ENCODE data around the gene GJB4.

The GJB4 gene

DNA sequence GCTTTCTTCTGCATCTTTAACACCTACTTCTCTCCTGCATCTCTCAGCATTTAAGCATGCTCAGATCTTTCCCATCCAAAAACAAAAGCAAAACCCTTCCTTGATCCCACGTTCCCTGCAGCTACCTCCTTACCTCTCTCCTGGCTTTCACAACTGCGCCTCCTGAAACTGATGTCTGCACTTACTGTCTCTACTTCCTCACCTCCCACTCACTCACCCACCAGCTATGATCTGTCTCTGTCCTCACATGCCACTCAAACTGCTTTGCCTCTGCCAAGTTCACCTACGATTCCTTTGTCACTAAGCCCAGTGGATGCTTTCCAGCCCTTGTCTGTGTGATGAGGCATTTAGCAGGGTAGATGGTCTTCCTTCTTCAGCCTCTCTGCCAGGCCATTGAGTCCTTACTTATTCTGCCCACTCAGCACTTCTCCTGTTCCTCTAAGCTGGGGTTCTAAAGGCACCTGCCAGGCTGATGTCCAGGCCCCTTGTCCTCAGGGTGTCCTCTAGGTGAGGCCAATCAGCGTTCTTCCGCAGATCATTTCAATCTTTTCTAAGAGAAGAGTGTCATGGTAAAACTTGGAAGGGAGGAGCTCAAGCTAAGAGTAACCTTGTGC is 11.5 kb downstream of the GJB4 start:
- no peak for TF ChIP-seq FOXM1 (IDR thresholded peaks at IDR 0.05; ENCODE audit: borderline replicate concordance, low read depth)
- TF ChIP-seq YY1 (IDR thresholded peaks at IDR 0.05; ENCODE audit: low read depth), result no peak
- no peak for TF ChIP-seq CREB1 (IDR thresholded peaks at IDR 0.05; ENCODE audit: low read depth)
- TF ChIP-seq EGR1 (IDR thresholded peaks at IDR 0.05), result no peak
- TF ChIP-seq CEBPB (IDR thresholded peaks at IDR 0.05), result no peak
- TF ChIP-seq ZBTB7A (IDR thresholded peaks at IDR 0.05; ENCODE audit: low read depth), result no peak
- TF ChIP-seq RAD21 (IDR thresholded peaks at IDR 0.05; ENCODE audit: low read depth), result no peak
- no peak for TF ChIP-seq TCF12 (IDR thresholded peaks at IDR 0.05; ENCODE audit: low read depth)
- TF ChIP-seq NFIC (IDR thresholded peaks at IDR 0.05), result no peak
- TF ChIP-seq TAF1 (IDR thresholded peaks at IDR 0.05; ENCODE audit: low read depth), result no peak
- no peak for TF ChIP-seq TEAD4 (IDR thresholded peaks at IDR 0.05)
- TF ChIP-seq MAX (IDR thresholded peaks at IDR 0.05), result no peak
- TF ChIP-seq REST (IDR thresholded peaks at IDR 0.05; ENCODE audit: low read depth), result no peak
- TF ChIP-seq EP300 (IDR thresholded peaks at IDR 0.05; ENCODE audit: borderline replicate concordance), result no peak
- TF ChIP-seq USF1 (IDR thresholded peaks at IDR 0.05), result no peak

- TF ChIP-seq RAD21 (IDR thresholded peaks at IDR 0.05; ENCODE audit: low read depth) (no peak), TAF1 (IDR thresholded peaks at IDR 0.05; ENCODE audit: low read depth) (no peak), EGR1 (IDR thresholded peaks at IDR 0.05) (no peak), YY1 (IDR thresholded peaks at IDR 0.05; ENCODE audit: low read depth) (no peak), TEAD4 (IDR thresholded peaks at IDR 0.05) (no peak), ZBTB7A (IDR thresholded peaks at IDR 0.05; ENCODE audit: low read depth) (no peak), CEBPB (IDR thresholded peaks at IDR 0.05) (no peak), MAX (IDR thresholded peaks at IDR 0.05) (no peak), CREB1 (IDR thresholded peaks at IDR 0.05; ENCODE audit: low read depth) (no peak), TCF12 (IDR thresholded peaks at IDR 0.05; ENCODE audit: low read depth) (no peak), USF1 (IDR thresholded peaks at IDR 0.05) (no peak), EP300 (IDR thresholded peaks at IDR 0.05; ENCODE audit: borderline replicate concordance) (no peak), NFIC (IDR thresholded peaks at IDR 0.05) (no peak), REST (IDR thresholded peaks at IDR 0.05; ENCODE audit: low read depth) (no peak)
Observed at GRCh38 chr1:34771573-34772371, 12.2 kb downstream of the GJB4 start.

- TF ChIP-seq EGR1 (IDR thresholded peaks at IDR 0.05) (no peak), CREB1 (IDR thresholded peaks at IDR 0.05; ENCODE audit: low read depth) (no peak), CEBPB (IDR thresholded peaks at IDR 0.05) (no peak), REST (IDR thresholded peaks at IDR 0.05; ENCODE audit: low read depth) (no peak), MAX (IDR thresholded peaks at IDR 0.05) (no peak), EP300 (IDR thresholded peaks at IDR 0.05; ENCODE audit: borderline replicate concordance) (no peak), TAF1 (IDR thresholded peaks at IDR 0.05; ENCODE audit: low read depth) (no peak), TCF12 (IDR thresholded peaks at IDR 0.05; ENCODE audit: low read depth) (no peak), ZBTB7A (IDR thresholded peaks at IDR 0.05; ENCODE audit: low read depth) (no peak), FOXM1 (IDR thresholded peaks at IDR 0.05; ENCODE audit: borderline replicate concordance, low read depth) (no peak), TEAD4 (IDR thresholded peaks at IDR 0.05) (no peak), NFIC (IDR thresholded peaks at IDR 0.05) (no peak), YY1 (IDR thresholded peaks at IDR 0.05; ENCODE audit: low read depth) (no peak), USF1 (IDR thresholded peaks at IDR 0.05) (no peak), RAD21 (IDR thresholded peaks at IDR 0.05; ENCODE audit: low read depth) (no peak)
Observed at GRCh38 chr1:34774957-34775356, 15.4 kb downstream of the GJB4 start.
